ENCODE measurements around the gene GLRA2.

- TF ChIP-seq CTCF (conservative IDR thresholded peaks at IDR 0.05 in 1 of 2, IDR thresholded peaks at IDR 0.05 in 1 of 2; ENCODE audit: extremely low read depth in 1 of 2, insufficient read depth in 1 of 2, low read depth in 1 of 2, low read length in 2 of 2) (no peak), EZH2 (IDR thresholded peaks at IDR 0.05; ENCODE audit: borderline replicate concordance, low read length) (no peak)
Measured at GRCh38 chrX:14573161-14573560, 43.8 kb downstream of the GLRA2 start.

Data from mammary epithelial cell (primary cell).